Measurements from ENCODE around the gene RBM10. TPM values are rescaled to one million over a fixed set of nuclear protein-coding genes. Genes with fewer than 3 reads are reported as not detected.

Gene RBM10
- total RNA-seq, 2 donors from 2014 or later, result 17.8 to 20.8 TPM

DNA sequence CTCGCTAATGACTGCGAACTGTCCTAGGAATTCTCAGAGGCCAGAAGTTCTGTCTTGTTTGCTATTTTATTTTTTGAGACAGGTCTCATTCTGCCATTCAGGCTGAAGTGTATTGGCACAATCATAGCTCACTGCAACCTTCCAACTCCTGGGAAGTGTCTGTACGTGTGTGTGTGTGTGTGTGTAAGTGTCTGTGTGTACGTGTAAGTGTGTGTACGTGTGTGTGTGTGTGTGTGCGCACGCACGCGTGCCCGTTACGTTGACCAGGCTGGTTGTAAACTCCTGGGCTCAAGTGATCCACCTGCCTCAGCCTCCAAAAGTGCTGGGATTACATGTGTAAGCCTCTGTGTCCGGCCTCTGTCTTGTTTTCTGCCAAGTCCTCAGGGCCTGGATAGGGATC is 63.1 kb downstream of the RBM10 start:
- DNase-seq (ENCODE audit: low spot score), result no peak
- intact Hi-C loops (cut with DNase I), result no loop called here

- intact Hi-C loops (cut with DNase I), result no loop called here
- DNase-seq (ENCODE audit: low spot score), result peak; percentile 58
These were observed 64.7 kb downstream of the RBM10 start for GRCh38 chrX:47209508-47210238.

DNA sequence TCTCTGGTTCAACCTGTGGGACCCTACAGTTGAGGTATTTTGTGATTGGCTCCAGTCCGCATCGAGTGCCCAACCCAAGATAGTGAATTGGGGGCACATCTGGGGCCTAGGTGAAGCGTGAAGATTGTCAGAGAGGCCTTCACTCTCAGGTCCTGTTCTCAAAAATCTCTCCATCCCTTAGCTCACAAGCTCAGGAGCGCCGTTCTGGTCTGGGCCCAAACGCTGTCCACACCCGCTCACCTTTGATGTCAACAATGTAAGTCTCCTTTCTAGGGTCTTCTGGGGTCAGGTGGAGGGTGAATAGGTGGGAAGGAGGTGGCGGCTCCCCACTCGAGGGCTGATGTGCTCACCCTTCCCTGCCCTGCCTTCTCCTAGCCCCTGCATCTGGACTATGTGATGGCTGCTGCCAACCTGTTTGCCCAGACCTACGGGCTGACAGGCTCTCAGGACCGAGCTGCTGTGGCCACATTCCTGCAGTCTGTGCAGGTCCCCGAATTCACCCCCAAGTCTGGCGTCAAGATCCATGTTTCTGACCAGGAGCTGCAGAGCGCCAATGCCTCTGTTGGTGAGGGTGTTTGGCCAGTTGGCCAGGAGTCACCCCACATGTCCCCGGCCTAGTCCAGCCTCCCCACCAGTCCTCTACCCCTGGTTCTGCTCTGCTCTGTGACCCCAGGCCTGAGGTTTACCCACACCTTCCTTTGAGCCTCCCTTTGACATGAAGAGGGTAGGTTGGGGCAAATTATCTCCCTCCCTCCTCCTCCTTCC is 65.8 kb downstream of the RBM10 start:
- intact Hi-C loops (cut with DNase I), result no loop called here
- peak; percentile 75 for DNase-seq (ENCODE audit: low spot score)

DNA sequence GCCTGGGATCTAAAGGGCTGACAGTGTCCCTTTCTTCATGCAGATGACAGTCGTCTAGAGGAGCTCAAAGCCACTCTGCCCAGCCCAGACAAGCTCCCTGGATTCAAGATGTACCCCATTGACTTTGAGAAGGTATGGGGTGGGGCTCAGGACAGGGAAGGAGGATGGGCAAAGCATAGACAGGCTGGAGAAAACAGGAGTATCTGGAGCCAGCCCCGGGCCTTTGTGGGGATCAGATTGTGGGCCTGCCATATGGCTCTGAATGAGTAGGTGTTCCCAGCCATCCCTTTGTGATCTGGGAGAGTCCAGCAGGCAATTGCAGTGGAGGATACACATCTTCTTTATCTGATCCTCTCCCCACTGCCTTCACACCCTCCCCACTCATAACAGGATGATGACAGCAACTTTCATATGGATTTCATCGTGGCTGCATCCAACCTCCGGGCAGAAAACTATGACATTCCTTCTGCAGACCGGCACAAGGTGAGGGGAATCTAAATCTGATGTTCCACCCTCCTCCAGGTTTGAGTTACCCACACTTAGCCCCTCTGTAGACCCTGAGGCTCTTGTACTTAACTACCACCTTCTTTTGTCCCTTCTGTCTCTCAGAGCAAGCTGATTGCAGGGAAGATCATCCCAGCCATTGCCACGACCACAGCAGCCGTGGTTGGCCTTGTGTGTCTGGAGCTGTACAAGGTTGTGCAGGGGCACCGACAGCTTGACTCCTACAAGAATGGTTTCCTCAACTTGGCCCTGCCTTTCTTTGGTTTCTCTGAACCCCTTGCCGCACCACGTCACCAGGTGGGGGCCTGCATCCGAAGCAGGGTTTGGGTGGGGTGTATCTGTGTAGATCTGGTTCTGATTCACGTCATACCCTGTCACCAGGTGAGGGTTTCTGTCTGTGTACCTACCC is 67.6 kb downstream of the RBM10 start:
- intact Hi-C loops (cut with DNase I), result no loop called here
- DNase-seq (ENCODE audit: low spot score), result peak; percentile 66

DNA sequence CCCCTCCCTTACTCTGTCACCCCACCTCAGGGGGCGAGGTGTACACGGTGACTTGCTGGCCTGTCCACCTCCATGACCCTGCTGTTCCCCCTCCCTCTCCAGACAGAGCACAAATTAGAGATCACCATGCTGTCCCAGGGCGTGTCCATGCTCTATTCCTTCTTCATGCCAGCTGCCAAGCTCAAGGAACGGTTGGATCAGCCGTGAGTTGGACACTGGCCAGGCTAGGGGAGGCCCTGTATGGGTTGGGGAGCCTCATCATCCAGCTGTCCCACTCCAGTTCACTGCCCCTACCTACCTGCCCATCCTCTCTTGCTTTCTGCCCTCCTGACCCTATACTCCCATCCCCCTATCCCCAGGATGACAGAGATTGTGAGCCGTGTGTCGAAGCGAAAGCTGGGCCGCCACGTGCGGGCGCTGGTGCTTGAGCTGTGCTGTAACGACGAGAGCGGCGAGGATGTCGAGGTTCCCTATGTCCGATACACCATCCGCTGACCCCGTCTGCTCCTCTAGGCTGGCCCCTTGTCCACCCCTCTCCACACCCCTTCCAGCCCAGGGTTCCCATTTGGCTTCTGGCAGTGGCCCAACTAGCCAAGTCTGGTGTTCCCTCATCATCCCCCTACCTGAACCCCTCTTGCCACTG is 69.5 kb downstream of the RBM10 start:
- intact Hi-C loops (cut with DNase I), result no loop called here

GRCh38 chrX:47215291-47215900 is 70.4 kb downstream of the RBM10 start:
- intact Hi-C loops (cut with DNase I), result no loop called here
- DNase-seq (ENCODE audit: low spot score), result peak; percentile 67

More for the DNA sequence above, 69.5 kb downstream of the RBM10 start:
- DNase-seq (ENCODE audit: low spot score), result peak; percentile 79

- intact Hi-C loops (cut with DNase I), result no loop called here
- peak; percentile 42 for DNase-seq (ENCODE audit: low spot score)
These were observed 71.4 kb downstream of the RBM10 start for GRCh38 chrX:47216393-47216925.

DNA sequence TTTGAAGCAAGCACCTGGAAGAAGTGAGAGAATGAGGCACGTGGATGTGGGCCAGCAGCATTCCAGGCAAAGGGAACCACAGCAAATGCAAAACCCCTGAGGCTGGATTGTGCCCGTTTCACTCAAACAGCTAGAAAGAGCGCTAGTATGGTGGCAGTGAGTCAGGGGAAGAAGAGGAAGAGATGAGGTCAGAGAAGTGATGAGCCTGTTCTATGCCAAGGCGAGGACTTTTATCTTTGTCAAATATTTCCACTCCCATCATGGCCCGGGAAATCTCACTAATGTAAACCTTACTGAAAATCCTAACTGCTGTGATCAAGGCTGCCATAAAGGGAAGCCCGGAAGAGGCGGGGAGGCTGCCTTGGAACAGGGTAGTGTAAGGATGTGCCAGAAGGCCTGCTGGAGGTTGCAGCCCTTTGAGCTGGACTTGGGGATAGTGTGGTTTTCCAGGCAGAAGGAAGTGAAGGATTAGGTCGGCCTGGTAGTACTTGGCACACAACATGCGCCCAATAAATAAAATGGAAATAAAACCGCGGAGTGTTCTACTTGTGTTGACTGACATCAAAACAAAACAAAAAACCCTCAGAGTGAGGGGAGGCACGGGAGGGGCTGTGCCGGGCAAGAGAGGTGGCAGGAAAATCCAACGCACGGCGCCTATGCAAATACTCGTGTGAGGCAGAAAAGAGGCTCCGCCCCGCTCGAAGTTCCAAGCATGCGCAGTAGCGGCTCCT is 72.3 kb downstream of the RBM10 start:
- DNase-seq (ENCODE audit: low spot score), result peak; percentile 83
- intact Hi-C loops (cut with DNase I), result no loop called here

DNA sequence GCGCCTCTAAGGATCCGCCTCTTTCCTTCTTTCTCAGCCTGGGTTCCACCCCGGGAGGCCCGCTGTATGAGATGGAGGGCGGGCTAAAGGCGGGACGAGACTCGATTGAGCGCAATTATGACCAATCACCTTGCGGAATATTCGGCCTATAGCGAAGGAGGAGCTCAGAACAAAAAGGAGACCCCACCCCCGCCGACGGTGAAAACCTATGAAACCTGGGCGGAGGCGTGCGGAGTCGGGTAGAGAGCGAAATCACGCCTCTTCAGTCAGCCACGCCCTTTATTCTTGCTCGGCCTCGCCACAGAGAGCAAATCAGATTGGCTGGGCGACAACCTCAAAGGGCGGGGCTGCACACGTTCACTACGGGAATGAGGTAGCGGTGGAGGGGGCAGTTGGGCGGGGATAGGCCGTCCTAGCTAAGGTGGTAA is 72.8 kb downstream of the RBM10 start:
- DNase-seq (ENCODE audit: low spot score), result peak; percentile 99
- intact Hi-C loops (cut with DNase I), result no loop called here

DNA sequence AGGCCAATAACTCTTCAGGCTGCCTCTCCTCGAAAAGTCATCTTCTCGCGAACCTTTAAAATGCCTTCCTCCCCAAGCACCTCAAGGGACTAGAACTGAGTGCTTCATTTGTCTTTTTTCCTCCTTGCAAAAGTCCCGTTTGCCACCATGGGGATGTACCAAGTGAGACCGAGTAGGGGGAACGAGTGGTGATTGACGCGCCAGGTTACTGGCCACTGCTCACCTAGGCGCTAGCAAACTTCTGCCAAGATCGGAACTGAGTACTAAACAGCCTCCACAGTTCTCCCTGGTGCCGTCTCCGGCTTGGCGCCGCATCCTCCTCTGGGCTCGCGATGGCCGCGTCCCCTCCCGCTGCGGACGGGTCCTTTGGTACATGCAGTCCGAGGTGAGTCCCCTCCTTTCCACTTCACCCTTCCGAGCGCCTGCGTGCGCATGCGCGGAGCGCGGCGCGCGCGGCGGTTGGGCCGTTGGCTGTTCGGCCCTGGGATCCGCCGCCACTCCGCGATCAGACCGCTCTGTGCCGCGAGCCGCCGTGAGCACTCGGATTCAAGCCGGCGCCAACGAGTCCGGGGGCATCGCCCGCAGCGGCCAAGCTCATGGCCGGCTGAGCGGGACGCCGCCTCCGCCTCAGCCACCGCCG is 73.4 kb downstream of the RBM10 start, which contains the start of gene CDK16:
TSS of gene CDK16 (plus strand) at position 402 of the 640 bp plus-strand sequence. CDS start 4,877 bp downstream, outside the sequence.
- peak; percentile 94 for DNase-seq (ENCODE audit: low spot score)
- intact Hi-C loops (cut with DNase I), result no loop called here

DNA sequence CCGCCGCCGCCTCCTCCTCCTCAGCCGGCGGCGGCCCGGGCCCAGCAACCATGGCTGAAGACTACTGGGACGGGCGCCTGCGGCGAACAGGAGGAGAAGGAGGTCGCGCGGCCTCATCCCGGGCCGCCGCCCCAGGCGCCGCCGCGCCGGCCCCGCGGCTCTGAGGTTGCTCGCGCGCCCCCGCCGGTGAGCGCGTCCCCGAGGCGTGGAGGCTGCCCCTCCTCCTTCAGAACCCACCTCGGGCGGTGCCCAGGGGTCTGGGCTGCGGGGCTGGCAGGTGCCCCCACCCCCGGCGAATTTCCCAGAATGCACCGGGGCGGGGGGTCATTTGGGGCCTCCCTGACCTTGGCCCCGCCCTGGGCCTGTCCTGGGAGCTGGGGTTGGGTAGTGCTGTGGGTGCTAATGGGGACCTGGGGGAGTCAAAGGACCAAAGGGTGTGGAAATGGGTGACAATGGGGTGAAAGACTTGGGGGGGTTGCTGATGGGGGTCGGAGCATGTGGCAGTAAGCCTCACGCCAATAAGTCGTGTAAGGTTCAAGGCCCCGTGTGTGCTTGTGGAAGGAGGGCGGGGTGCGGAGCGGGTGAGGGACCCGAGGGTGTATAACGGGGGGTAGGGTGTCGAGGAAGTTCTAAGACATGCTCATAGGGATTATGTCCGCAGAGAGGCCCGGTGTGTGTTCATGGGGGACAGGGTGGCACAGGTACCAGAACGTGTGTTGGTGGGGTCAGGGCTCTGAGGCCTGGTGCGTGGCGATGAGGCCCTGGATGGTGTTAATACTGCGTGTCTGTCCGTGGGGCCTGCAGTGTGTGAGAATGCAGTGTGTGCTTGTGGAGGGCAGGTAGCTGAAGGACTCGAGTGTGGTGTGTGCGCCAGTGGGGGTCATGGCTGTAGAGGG is 74.1 kb downstream of the RBM10 start:
- intact Hi-C loops (cut with DNase I), result no loop called here

DNA sequence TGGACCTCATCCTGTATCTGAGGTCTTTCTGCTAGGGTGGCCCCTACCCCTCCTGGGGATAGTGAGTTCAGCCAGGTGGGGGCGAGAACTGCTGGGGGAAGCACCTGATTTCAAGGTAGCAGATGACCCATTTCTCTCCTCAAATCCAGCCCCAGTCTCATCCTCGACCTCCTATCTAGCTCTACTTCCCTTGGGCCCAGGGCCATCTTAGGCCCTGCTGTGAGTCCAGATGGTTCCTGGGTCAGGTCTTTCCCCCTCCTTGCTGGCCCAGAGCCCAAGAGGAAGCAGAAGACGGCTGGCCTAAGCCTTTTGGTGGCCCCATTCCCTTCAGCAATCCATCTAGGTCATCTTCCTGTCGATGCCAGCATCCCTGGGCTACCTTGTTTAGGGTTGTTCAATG is 76.7 kb downstream of the RBM10 start:
- DNase-seq (ENCODE audit: low spot score), result peak; percentile 18

More for the DNA sequence above, 74.1 kb downstream of the RBM10 start:
- DNase-seq (ENCODE audit: low spot score), result peak; percentile 84

GRCh38 chrX:47222751-47223350 is 77.8 kb downstream of the RBM10 start:
- DNase-seq (ENCODE audit: low spot score), result peak; percentile 38
- intact Hi-C loops (cut with DNase I), result no loop called here

More for the DNA sequence above, 76.7 kb downstream of the RBM10 start:
- intact Hi-C loops (cut with DNase I), result loop anchor here in 1 of 2 donors (2.0 kb wide), 1 partner anchor 65 kb away; no protein-coding TSS in a partner anchor

- peak; percentile 47 for DNase-seq (ENCODE audit: low spot score)
- intact Hi-C loops (cut with DNase I), result no loop called here
These were observed 78.6 kb downstream of the RBM10 start for GRCh38 chrX:47223476-47224250.

Data from posterior vena cava (tissue), 2 donors.